IMR-90 (cell line): ENCODE data around the gene SIX5. TPM values are rescaled to one million over a fixed set of nuclear protein-coding genes. Genes with fewer than 3 reads are reported as not detected.

ENCODE experiments used
- ATAC-seq: fragments of 200-7000 bp; cut with Tn5 transposase; 2 replicates; pipeline ENCODE4 v1.9.1; 2020; ENCODE audit warnings: low read depth, mild to moderate bottlenecking, moderate library complexity
- BruUV-seq: library from RNA; stranded (reverse); fragments of 400-500 nt; replicated peaks from 2 replicates; lab custom pipeline; 2021; lab: Mats Ljungman, UMichigan
- CTCF ChIA-PET: fragments of 300-600 bp; formaldehyde crosslinking; extraction: SDS; loops from one replicate; lab custom pipeline; 2021; ENCODE audit warnings: antibody characterized with exemption; lab: Yijun Ruan, JAX
- POLR2A ChIA-PET: fragments of 300-600 bp; sonication (Branson Sonifier 250); formaldehyde crosslinking; loops from one replicate; lab custom pipeline; 2022; ENCODE audit warnings: antibody characterized with exemption; ENCODE audit not compliant: unreplicated experiment; lab: Charles Lee
- DNase-seq: peaks from one replicate; pipeline ENCODE4 v3.0.0; 2013
- H2AFZ ChIP-seq: replicated peaks from 2 replicates; pipeline ENCODE3; 2013; ENCODE audit warnings: low read length, mild to moderate bottlenecking; ENCODE audit not compliant: poor library complexity
- H2AK5ac ChIP-seq: 2 replicates; pipeline ENCODE4 v1.6.1; 2013; ENCODE audit warnings: low read depth, low read length, inconsistent platforms
- H2AK9ac ChIP-seq: replicated peaks from 2 replicates; pipeline ENCODE3; 2013; ENCODE audit warnings: mild to moderate bottlenecking, low read depth, low read length, moderate library complexity; ENCODE audit not compliant: poor library complexity
- H2BK120ac ChIP-seq: 2 replicates; pipeline ENCODE4 v1.6.1; 2013; ENCODE audit warnings: low read depth, low read length, inconsistent platforms
- H2BK15ac ChIP-seq: 3 replicates; pipeline ENCODE4 v1.6.1; 2013; ENCODE audit warnings: low read depth, low read length, inconsistent platforms
- H2BK20ac ChIP-seq: 2 replicates; pipeline ENCODE4 v1.6.1; 2013; ENCODE audit warnings: low read depth, mild to moderate bottlenecking, inconsistent platforms, low read length, moderate library complexity
- H2BK5ac ChIP-seq: 2 replicates; pipeline ENCODE4 v1.6.1; 2013; ENCODE audit warnings: mild to moderate bottlenecking, low read depth, low read length, inconsistent platforms; ENCODE audit not compliant: poor library complexity, severe bottlenecking
- H3K14ac ChIP-seq: replicated peaks from 2 replicates; pipeline ENCODE4 v1.6.1; 2013; ENCODE audit warnings: low read depth, low read length, inconsistent platforms
- H3K18ac ChIP-seq: 2 replicates; pipeline ENCODE4 v1.6.1; 2013; ENCODE audit warnings: low read depth, low read length, control low read depth
- H3K23ac ChIP-seq: 2 replicates; pipeline ENCODE4 v1.6.1; 2013; ENCODE audit warnings: low read depth, low read length, inconsistent platforms
- H3K27ac ChIP-seq: 2 replicates; pipeline ENCODE4 v1.5.1; 2013; ENCODE audit warnings: mild to moderate bottlenecking, control low read depth, low read length; ENCODE audit not compliant: insufficient read depth
- H3K27me3 ChIP-seq: 2 replicates; pipeline ENCODE4 v1.6.1; 2013; ENCODE audit warnings: low read length; ENCODE audit not compliant: control insufficient read depth, insufficient read depth
- H3K36me3 ChIP-seq: 2 replicates; pipeline ENCODE4 v1.6.1; 2013; ENCODE audit warnings: low read length, mixed read lengths; ENCODE audit not compliant: control insufficient read depth, insufficient read depth
- H3K4ac ChIP-seq: 2 replicates; pipeline ENCODE4 v1.6.1; 2013; ENCODE audit warnings: low read depth, low read length, inconsistent platforms
- H3K4me1 ChIP-seq: 2 replicates; pipeline ENCODE4 v1.6.1; 2013; ENCODE audit warnings: low read length, mixed read lengths; ENCODE audit not compliant: control insufficient read depth, insufficient read depth
- H3K4me2 ChIP-seq: 2 replicates; pipeline ENCODE4 v1.6.1; 2013; ENCODE audit warnings: low read depth, mild to moderate bottlenecking, control low read depth, low read length, moderate library complexity
- H3K4me3 ChIP-seq: 2 replicates; pipeline ENCODE4 v1.5.1; 2013; ENCODE audit warnings: low read depth, mild to moderate bottlenecking, control low read depth, low read length, moderate library complexity; ENCODE audit not compliant: insufficient read depth
- H3K56ac ChIP-seq: 2 replicates; pipeline ENCODE4 v1.6.1; 2013; ENCODE audit warnings: low read length, inconsistent platforms; ENCODE audit not compliant: insufficient read depth; ENCODE audit errors: extremely low read depth
- H3K79me1 ChIP-seq, 2 experiments: 2 replicates each; pipeline ENCODE4 v1.6.1; 2013; ENCODE audit warnings: low read length in 2 of 2, inconsistent platforms in 1 of 2, low read depth in 1 of 2
- H3K9ac ChIP-seq: 2 replicates; pipeline ENCODE4 v1.6.1; 2013; ENCODE audit warnings: low read depth, low read length, control low read depth
- H3K9me1 ChIP-seq: 2 replicates; pipeline ENCODE4 v1.6.1; 2013; ENCODE audit warnings: low read length, inconsistent platforms; ENCODE audit not compliant: insufficient read depth
- H3K9me3 ChIP-seq: 2 replicates; pipeline ENCODE4 v1.6.1; 2013; ENCODE audit warnings: low read length; ENCODE audit not compliant: control insufficient read depth, insufficient read depth
- H4K20me1 ChIP-seq: 2 replicates; pipeline ENCODE4 v1.6.1; 2013; ENCODE audit warnings: low read length, inconsistent platforms; ENCODE audit not compliant: insufficient read depth
- H4K5ac ChIP-seq: 2 replicates; pipeline ENCODE4 v1.6.1; 2013; ENCODE audit warnings: mild to moderate bottlenecking, low read depth, low read length, control low read depth
- H4K8ac ChIP-seq, 2 experiments: 2 replicates each; pipeline ENCODE4 v1.6.1; 2013; ENCODE audit warnings: low read depth in 2 of 2, low read length in 2 of 2, control low read depth in 1 of 2, inconsistent platforms in 1 of 2
- H4K91ac ChIP-seq: 2 replicates; pipeline ENCODE4 v1.6.1; 2013; ENCODE audit warnings: low read depth, low read length, inconsistent platforms; ENCODE audit not compliant: insufficient read depth
- BHLHE40 ChIP-seq: fragments of 150-350 bp; IDR thresholded peaks from 2 replicates; pipeline ENCODE4 v1.6.1; 2016; ENCODE audit warnings: mild to moderate bottlenecking, low read depth, low read length
- MXI1 ChIP-seq: IDR thresholded peaks from 2 replicates; pipeline ENCODE4 v1.6.1; 2012; ENCODE audit warnings: low read depth, mild to moderate bottlenecking, low read length, moderate library complexity, borderline replicate concordance
- NFE2L2 ChIP-seq: fragments of 150-350 bp; IDR thresholded peaks from 2 replicates; pipeline ENCODE4 v1.6.1; 2016; ENCODE audit warnings: low read depth, mild to moderate bottlenecking, low read length
- RAD21 ChIP-seq: IDR thresholded peaks from 2 replicates; pipeline ENCODE4 v1.6.1; 2012; ENCODE audit warnings: low read length, improper control_type of control experiment
- RFX5 ChIP-seq: IDR thresholded peaks from 2 replicates; pipeline ENCODE4 v1.8.0; 2012; ENCODE audit warnings: low read depth, mild to moderate bottlenecking, low read length, moderate library complexity
- SMC3 ChIP-seq: fragments of 150-350 bp; IDR thresholded peaks from 2 replicates; pipeline ENCODE4 v1.6.1; 2016; ENCODE audit warnings: low read depth, mild to moderate bottlenecking, antibody characterized with exemption, low read length, moderate library complexity
- WGBS, 2 experiments: methylation state at CpG; one replicate each; pipeline versions ENCODE4 v1.1.5 to v1.1.7; 2013; ENCODE audit warnings: missing lambda C conversion rate in 2 of 2; ENCODE audit not compliant: insufficient read length in 1 of 2; ENCODE audit errors: extremely low coverage in 2 of 2; 5-methylcytosine and 5-hydroxymethylcytosine counted together
- dilution Hi-C: fragments of 300-500 bp; cut with HindIII; formaldehyde crosslinking; loops from one replicate; pipeline ENCODE4 v1.14.3; 2018; ENCODE audit warnings: low sequenced_read_pairs; ENCODE audit not compliant: unreplicated experiment
- in situ Hi-C: fragments of 300-500 bp; cut with MboI; formaldehyde crosslinking; loops from 3 replicates; pipeline ENCODE4 v1.14.3; 2019; ENCODE audit warnings: low sequenced_read_pairs, inconsistent platforms, mixed read lengths
- intact Hi-C: fragments of 100-400 bp; cut with micrococcal nuclease; formaldehyde crosslinking; loops from 2 replicates; pipeline ENCODE4 v1.10.0; 2022
- polyA plus RNA-seq, 3 experiments: library from polyadenylated mRNA; depleted of rRNA; stranded (reverse); fragments of >200 nt; gene quantifications; 2 replicates each; pipeline ENCODE4 v1.2.3, GENCODE V29; 2012; ENCODE audit warnings: low replicate concordance in 1 of 3
- total RNA-seq: library from RNA; depleted of rRNA; stranded (reverse); fragments of >200 nt; gene quantifications from 2 replicates; pipeline ENCODE4 v1.2.3, GENCODE V29; 2012
- TF ChIP-seq, protein P1 (sequence below): fragments of 150-350 bp; IDR thresholded peaks from 2 replicates; pipeline ENCODE4 v1.6.1; 2017; ENCODE audit warnings: mild to moderate bottlenecking, antibody characterized with exemption, low read length, low read depth
- TF ChIP-seq, protein P2 (sequence below): conservative IDR thresholded peaks from 2 replicates; pipeline ENCODE4 v1.5.1; 2012; ENCODE audit warnings: mild to moderate bottlenecking, low read depth, low read length, improper control_type of control experiment

SIX5 gene
- total and polyA plus RNA-seq, 2 of the 4 experiments (the other 2 are of a cell fraction): 0.90 to 15.5 TPM

DNA sequence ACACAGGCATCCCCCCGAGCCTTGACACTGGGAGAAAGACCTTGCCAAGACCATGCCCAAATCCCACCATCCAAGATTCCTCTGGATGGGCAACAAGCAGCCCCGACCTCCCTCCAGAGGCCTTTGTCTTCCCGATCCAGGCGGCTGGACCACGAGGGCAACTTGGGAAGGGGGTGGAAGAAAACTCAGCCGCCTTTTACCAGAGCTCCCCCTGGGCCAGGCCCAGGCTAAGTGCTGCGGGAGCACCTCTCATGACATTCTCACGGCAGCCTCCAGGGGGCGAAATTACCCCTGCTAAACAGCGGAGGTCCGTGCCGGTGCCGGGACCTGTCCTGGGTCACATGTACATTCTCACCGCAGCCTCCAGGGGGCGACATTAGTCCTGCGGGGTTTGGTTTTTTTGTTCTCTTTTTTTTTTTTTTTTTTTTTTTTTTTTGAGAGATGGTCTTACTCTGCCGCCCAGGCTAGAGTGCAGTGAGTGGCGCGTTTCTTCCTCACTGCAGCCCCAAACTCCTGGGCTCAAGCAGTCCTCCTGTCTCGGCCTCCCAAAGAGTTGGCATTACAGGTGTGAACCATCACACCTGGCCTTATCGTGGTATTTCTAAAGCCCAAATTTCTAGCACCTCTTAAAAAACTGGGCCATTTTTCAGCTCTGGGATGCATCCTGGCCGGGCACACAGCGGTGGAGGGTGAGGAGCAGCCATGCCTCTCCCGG is 48.1 kb upstream of the SIX5 start:
- POLR2A ChIA-PET: interaction anchor here (0.6 kb wide), 1 partner anchor 35 kb away, joined by 14 read pairs; the partner anchor contains the start of gene DMPK
- Histone ChIP-seq H3K9me3 (no peaks in the 10 kb centered on the region), H2BK120ac (no peak overlapping the region), H3K79me1 (no peaks in the 10 kb centered on the region; a peak in 1 of 4 replicates), H3K4me1 (no peaks in the 10 kb centered on the region), H4K8ac (peak overlapping the region in 1 of 2 experiments; percentile 36; a peak in 1 of 4 replicates), H2BK5ac (no peak overlapping the region), H3K27ac (no peak overlapping the region), H2BK15ac (no peak overlapping the region), H4K5ac (no peak overlapping the region), H3K18ac (no peak overlapping the region), H3K27me3 (no peaks in the 10 kb centered on the region), H3K4me2 (no peak overlapping the region), H2AK5ac (0 out of 2 replicates have a peak overlapping the region, but pooled peaks have one; percentile 23), H3K9me1 (no peaks in the 10 kb centered on the region), H3K36me3 (peaks cover 32% of the 10 kb centered on the region), H3K56ac (no peak overlapping the region), H4K20me1 (peaks cover 9% of the 10 kb centered on the region), H3K4ac (peak overlapping the region; percentile 25; the same call in 1 of the 2 replicates), H3K14ac (no peak overlapping the region), H4K91ac (no peak overlapping the region), H3K9ac (no peak overlapping the region), H2BK20ac (no peak overlapping the region), H2AK9ac (peak overlapping the region; percentile 11), H2AFZ (no peak overlapping the region), H3K4me3 (no peak overlapping the region), H3K23ac (0 out of 2 replicates have a peak overlapping the region, but pooled peaks have one; percentile 13)
- TF ChIP-seq, protein P1, sequence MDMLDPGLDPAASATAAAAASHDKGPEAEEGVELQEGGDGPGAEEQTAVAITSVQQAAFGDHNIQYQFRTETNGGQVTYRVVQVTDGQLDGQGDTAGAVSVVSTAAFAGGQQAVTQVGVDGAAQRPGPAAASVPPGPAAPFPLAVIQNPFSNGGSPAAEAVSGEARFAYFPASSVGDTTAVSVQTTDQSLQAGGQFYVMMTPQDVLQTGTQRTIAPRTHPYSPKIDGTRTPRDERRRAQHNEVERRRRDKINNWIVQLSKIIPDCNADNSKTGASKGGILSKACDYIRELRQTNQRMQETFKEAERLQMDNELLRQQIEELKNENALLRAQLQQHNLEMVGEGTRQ: peak; percentile 91
- peak; percentile 80 for TF ChIP-seq BHLHE40
- TF ChIP-seq NFE2L2: no peak
- 0 out of 2 replicates have a peak, but pooled peaks have one; percentile 26 for TF ChIP-seq MXI1
- peak; percentile 68 for TF ChIP-seq RAD21
- TF ChIP-seq RFX5: no peak
- TF ChIP-seq SMC3: peak; percentile 70
- TF ChIP-seq, protein P2, sequence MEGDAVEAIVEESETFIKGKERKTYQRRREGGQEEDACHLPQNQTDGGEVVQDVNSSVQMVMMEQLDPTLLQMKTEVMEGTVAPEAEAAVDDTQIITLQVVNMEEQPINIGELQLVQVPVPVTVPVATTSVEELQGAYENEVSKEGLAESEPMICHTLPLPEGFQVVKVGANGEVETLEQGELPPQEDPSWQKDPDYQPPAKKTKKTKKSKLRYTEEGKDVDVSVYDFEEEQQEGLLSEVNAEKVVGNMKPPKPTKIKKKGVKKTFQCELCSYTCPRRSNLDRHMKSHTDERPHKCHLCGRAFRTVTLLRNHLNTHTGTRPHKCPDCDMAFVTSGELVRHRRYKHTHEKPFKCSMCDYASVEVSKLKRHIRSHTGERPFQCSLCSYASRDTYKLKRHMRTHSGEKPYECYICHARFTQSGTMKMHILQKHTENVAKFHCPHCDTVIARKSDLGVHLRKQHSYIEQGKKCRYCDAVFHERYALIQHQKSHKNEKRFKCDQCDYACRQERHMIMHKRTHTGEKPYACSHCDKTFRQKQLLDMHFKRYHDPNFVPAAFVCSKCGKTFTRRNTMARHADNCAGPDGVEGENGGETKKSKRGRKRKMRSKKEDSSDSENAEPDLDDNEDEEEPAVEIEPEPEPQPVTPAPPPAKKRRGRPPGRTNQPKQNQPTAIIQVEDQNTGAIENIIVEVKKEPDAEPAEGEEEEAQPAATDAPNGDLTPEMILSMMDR: peak; percentile 99
- intact Hi-C loops: no loop called here
- dilution Hi-C loops: no loop called here
- DNase-seq: peak; percentile 90
- no TSS peak for BruUV-seq
- in situ Hi-C loops: no loop called here
- WGBS, 2 experiments: 53% methylated on average over 4 of the region's 24 CpGs; no CpG with 5 or more reads in 1 of the 2 experiments
- ATAC-seq: peak; percentile 97
- CTCF ChIA-PET: interaction anchor here (0.5 to 1.6 kb wide), 10 partner anchors 9 to 1517 kb away, joined by 3 to 7 read pairs (median 4); partner anchors contain the start of genes SIX5 and SNRPD2
